Measurements from ENCODE around the gene FBXO17.

- TF ChIP-seq CTCF (IDR thresholded peaks at IDR 0.05) (no peak), POLR2A (IDR thresholded peaks at IDR 0.05) (no peak), POLR2AphosphoS5 (IDR thresholded peaks at IDR 0.05) (no peak)
These were observed 82.2 kb downstream of the FBXO17 start for GRCh38 chr19:38893341-38893771.
